ENCODE results near the gene TGFBR3. TPM values are rescaled to one million over a fixed set of nuclear protein-coding genes. Genes with fewer than 3 reads are reported as not detected.
A peak's percentile ranks its signal among the peaks of the same experiment; 100 is the strongest.

The TGFBR3 gene
- total and polyA plus RNA-seq, 7 donors = 5.1 to 24.5 (median 8.9) TPM

DNA sequence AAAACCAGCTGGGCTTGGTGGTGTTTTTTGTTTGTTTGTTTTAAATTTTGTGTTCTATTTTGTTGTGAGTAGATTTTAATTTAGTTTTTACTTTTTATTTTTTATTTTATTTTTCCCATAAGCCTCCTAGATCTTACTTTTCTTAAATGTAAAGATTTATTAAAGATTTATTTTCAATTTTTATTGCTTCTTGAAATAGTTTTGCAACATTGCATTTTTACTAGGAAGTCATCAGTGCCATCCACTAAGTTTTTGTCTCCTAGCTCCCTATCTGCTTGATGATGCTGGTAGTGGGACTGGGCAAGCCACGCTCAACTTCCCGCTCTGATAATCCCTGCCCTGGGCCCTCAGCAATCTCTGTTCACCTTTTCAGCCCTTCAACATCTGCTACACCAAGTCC lies 209.9 kb downstream of the TGFBR3 start:
- Histone ChIP-seq H3K36me3 (ENCODE audit: insufficient read depth in 1 of 2, low read depth in 1 of 2) (no peaks in the 10 kb centered on the region), H3K4me3 (no peak overlapping the region), H3K9me3 (no peaks in the 10 kb centered on the region), H3K27ac (no peak overlapping the region), H3K27me3 (ENCODE audit: insufficient read depth in 3 of 3, low read length in 2 of 3) (no peaks in the 10 kb centered on the region), H3K4me1 (no peaks in the 10 kb centered on the region)
- intact Hi-C loops (cut with DNase I) = no loop called here
- DNase-seq = no peak
- no peak for ATAC-seq
- 96 to 97% (median 96%) methylated on average over 2 of the region's 2 CpGs for WGBS, 3 donors
- TF ChIP-seq, protein P1, sequence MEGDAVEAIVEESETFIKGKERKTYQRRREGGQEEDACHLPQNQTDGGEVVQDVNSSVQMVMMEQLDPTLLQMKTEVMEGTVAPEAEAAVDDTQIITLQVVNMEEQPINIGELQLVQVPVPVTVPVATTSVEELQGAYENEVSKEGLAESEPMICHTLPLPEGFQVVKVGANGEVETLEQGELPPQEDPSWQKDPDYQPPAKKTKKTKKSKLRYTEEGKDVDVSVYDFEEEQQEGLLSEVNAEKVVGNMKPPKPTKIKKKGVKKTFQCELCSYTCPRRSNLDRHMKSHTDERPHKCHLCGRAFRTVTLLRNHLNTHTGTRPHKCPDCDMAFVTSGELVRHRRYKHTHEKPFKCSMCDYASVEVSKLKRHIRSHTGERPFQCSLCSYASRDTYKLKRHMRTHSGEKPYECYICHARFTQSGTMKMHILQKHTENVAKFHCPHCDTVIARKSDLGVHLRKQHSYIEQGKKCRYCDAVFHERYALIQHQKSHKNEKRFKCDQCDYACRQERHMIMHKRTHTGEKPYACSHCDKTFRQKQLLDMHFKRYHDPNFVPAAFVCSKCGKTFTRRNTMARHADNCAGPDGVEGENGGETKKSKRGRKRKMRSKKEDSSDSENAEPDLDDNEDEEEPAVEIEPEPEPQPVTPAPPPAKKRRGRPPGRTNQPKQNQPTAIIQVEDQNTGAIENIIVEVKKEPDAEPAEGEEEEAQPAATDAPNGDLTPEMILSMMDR (IDR thresholded peaks at IDR 0.05) = no peak

DNA sequence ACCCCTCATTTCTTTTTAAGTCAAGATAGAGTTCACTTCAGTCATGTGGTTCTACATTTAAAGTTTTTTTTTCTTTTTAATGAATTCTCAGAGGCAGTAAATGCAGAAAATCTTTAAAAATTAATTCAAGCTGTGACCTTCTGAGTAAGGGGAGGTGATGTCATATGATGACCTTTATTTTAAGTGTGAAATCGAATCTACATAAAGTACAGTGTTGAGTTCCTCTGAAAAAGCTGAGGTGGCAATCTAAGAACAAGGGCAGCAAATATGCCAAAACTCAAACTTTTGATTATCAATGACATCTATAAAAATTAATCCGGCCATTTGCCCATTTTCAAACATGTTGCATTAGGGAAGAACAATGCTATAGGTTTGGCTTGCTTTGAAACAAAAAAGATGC lies 211.8 kb downstream of the TGFBR3 start:
- TF ChIP-seq, protein P1 (IDR thresholded peaks at IDR 0.05) = no peak
- intact Hi-C loops (cut with DNase I) = no loop called here
- ATAC-seq (no peak), DNase-seq (no peak)
- Histone ChIP-seq H3K4me3 (no peak overlapping the region), H3K9me3 (no peaks in the 10 kb centered on the region), H3K27me3 (ENCODE audit: insufficient read depth in 3 of 3, low read length in 2 of 3) (no peaks in the 10 kb centered on the region), H3K36me3 (ENCODE audit: insufficient read depth in 1 of 2, low read depth in 1 of 2) (no peaks in the 10 kb centered on the region), H3K27ac (no peak overlapping the region), H3K4me1 (no peaks in the 10 kb centered on the region)
- 84 to 85% (median 84%) methylated on average over 2 of the region's 2 CpGs for WGBS, 3 donors

GRCh38 chr1:91673613-91674012 lies 212.3 kb downstream of the TGFBR3 start:
- 45 to 81% (median 65%) methylated on average over 3 of the region's 3 CpGs for WGBS, 3 donors

DNA sequence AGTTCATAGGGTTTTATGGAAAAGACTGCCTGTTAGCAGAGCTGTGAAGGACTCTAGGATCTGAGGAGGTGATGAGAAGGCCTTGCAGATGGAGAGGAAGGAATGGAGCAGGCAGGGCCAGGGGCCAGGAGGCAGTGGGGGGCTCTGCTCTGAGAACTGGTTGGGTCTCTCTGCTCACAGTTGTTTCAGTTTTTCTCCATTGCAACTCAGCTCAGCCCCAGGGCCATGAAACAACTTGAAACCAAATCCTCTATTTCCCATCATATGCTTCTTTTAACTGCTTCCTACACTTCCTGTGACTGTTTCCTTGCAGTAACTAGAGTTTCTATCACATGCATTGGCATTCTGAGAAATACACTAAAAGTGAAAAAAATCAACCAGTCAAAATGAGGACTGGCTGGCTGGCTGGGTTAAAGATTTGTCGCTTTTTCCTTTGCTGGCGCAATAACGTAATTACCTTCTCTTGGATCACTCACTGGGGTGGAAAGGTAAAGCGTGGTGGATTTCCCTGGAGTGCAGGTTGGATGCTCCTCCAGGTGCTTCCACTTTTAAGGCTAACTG lies 213.3 kb downstream of the TGFBR3 start:
- Histone ChIP-seq H3K4me3 (no peak overlapping the region), H3K9me3 (no peaks in the 10 kb centered on the region), H3K4me1 (no peaks in the 10 kb centered on the region), H3K27me3 (ENCODE audit: insufficient read depth in 3 of 3, low read length in 2 of 3) (no peaks in the 10 kb centered on the region), H3K27ac (no peak overlapping the region), H3K36me3 (ENCODE audit: insufficient read depth in 1 of 2, low read depth in 1 of 2) (no peaks in the 10 kb centered on the region)
- intact Hi-C loops (cut with DNase I) = no loop called here
- no peak for DNase-seq
- no peak for ATAC-seq
- 80 to 97% (median 93%) methylated on average over 4 of the region's 4 CpGs for WGBS, 3 donors
- TF ChIP-seq, protein P1 (IDR thresholded peaks at IDR 0.05) = no peak

More at GRCh38 chr1:91673613-91674012, 212.3 kb downstream of the TGFBR3 start:
- intact Hi-C loops (cut with DNase I) = no loop called here
- Histone ChIP-seq H3K4me1 (no peaks in the 10 kb centered on the region), H3K9me3 (no peaks in the 10 kb centered on the region), H3K27ac (no peak overlapping the region), H3K27me3 (ENCODE audit: insufficient read depth in 3 of 3, low read length in 2 of 3) (no peaks in the 10 kb centered on the region), H3K4me3 (no peak overlapping the region), H3K36me3 (ENCODE audit: insufficient read depth in 1 of 2, low read depth in 1 of 2) (no peaks in the 10 kb centered on the region)
- ATAC-seq (peak in 2 of 4 donors; percentile 39 to 66), DNase-seq (no peak)
- TF ChIP-seq, protein P1 (IDR thresholded peaks at IDR 0.05) = no peak

DNA sequence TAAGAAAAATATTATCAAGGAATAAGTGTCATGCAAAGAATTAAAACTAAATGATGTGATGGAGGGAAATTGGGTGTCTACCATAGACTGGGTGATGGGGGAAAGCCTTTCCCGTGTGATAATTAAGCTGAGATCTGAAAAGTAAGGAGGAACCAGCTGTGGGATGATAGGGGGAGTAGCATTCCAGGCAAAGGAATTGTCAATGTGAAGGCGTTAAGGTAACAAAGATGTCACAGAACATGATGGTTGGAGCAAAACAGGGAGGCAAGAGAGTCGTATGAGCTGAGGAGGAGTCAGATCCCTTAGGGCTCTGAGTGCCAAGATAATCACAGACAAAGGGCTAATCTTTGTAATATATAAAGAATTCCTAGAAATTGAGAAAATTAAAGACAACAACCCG lies 215.2 kb downstream of the TGFBR3 start:
- Histone ChIP-seq H3K4me1 (no peaks in the 10 kb centered on the region), H3K36me3 (ENCODE audit: insufficient read depth in 1 of 2, low read depth in 1 of 2) (no peaks in the 10 kb centered on the region), H3K4me3 (no peak overlapping the region), H3K9me3 (no peaks in the 10 kb centered on the region), H3K27me3 (ENCODE audit: insufficient read depth in 3 of 3, low read length in 2 of 3) (no peaks in the 10 kb centered on the region), H3K27ac (no peak overlapping the region)
- DNase-seq (no peak), ATAC-seq (no peak)
- intact Hi-C loops (cut with DNase I) = no loop called here
- TF ChIP-seq, protein P1 (IDR thresholded peaks at IDR 0.05) = no peak
- 82 to 85% (median 83%) methylated on average over 4 of the region's 4 CpGs for WGBS, 3 donors

Measured in psoas muscle (tissue), 8 donors.